Hepatocyte (in vitro differentiated cells): ENCODE results near the gene OLIG2. TPM values are rescaled to one million over a fixed set of nuclear protein-coding genes. Genes with fewer than 3 reads are reported as not detected.

ENCODE experiments used
- DNase-seq: peaks from one replicate; pipeline ENCODE4 v3.0.0-alpha.2; 2016; ENCODE audit warnings: low spot score
- H2AFZ ChIP-seq: fragments of 200-600 bp; sonication (generic); 2 replicates; pipeline ENCODE4 v1.6.0; 2016; ENCODE audit warnings: antibody characterized with exemption, mild to moderate bottlenecking
- H3K27ac ChIP-seq: fragments of 200-600 bp; sonication (generic); 2 replicates; pipeline ENCODE4 v1.5.1; 2016; ENCODE audit warnings: mild to moderate bottlenecking
- H3K27me3 ChIP-seq: fragments of 200-600 bp; sonication (generic); 2 replicates; pipeline ENCODE4 v1.6.1; 2016
- H3K36me3 ChIP-seq: fragments of 200-600 bp; sonication (generic); replicated peaks from 2 replicates; pipeline ENCODE4 v1.5.1; 2016; ENCODE audit warnings: low read depth; ENCODE audit not compliant: insufficient read depth
- H3K4me1 ChIP-seq: fragments of 200-600 bp; sonication (generic); 2 replicates; pipeline ENCODE4 v1.5.1; 2016; ENCODE audit warnings: mild to moderate bottlenecking, moderate library complexity; ENCODE audit not compliant: insufficient read depth
- H3K4me2 ChIP-seq: fragments of 200-600 bp; sonication (generic); 2 replicates; pipeline ENCODE4 v1.6.0; 2016
- H3K4me3 ChIP-seq: fragments of 200-600 bp; sonication (generic); 2 replicates; pipeline ENCODE4 v1.5.1; 2016; ENCODE audit warnings: mild to moderate bottlenecking
- H3K79me2 ChIP-seq: fragments of 200-600 bp; sonication (generic); 2 replicates; pipeline ENCODE4 v1.6.0; 2017; ENCODE audit warnings: mild to moderate bottlenecking
- H3K9me2 ChIP-seq: fragments of 200-600 bp; sonication (generic); replicated peaks from 2 replicates; pipeline ENCODE4 v1.6.0; 2017; ENCODE audit warnings: mild to moderate bottlenecking; ENCODE audit not compliant: insufficient read depth
- H3K9me3 ChIP-seq: fragments of 200-600 bp; sonication (generic); 2 replicates; pipeline ENCODE4 v1.5.1; 2016; ENCODE audit warnings: low read depth, mild to moderate bottlenecking
- H4K20me1 ChIP-seq: fragments of 200-600 bp; sonication (generic); 2 replicates; pipeline ENCODE4 v1.6.0; 2016; ENCODE audit warnings: mild to moderate bottlenecking; ENCODE audit not compliant: insufficient read depth, poor library complexity, severe bottlenecking
- CTCF ChIP-seq: fragments of 200-600 bp; sonication (generic); IDR thresholded peaks from 2 replicates; pipeline ENCODE4 v1.5.1; 2016; ENCODE audit warnings: antibody characterized with exemption, mild to moderate bottlenecking; ENCODE audit not compliant: poor library complexity
- EZH2 ChIP-seq: fragments of 200-600 bp; sonication (generic); IDR thresholded peaks from 2 replicates; pipeline ENCODE4 v1.6.1; 2016; ENCODE audit warnings: antibody characterized with exemption, mild to moderate bottlenecking, borderline replicate concordance
- EZH2phosphoT487 ChIP-seq: fragments of 200-600 bp; sonication (generic); IDR thresholded peaks from one replicate; pipeline ENCODE4 v1.6.1; 2018; ENCODE audit warnings: antibody characterized with exemption, mild to moderate bottlenecking, low read depth, moderate library complexity; ENCODE audit not compliant: unreplicated experiment, severe bottlenecking
- WGBS: methylation state at CpG from one replicate; pipeline ENCODE4 v1.1.6; 2016; ENCODE audit warnings: low lambda C conversion rate; ENCODE audit errors: missing lambda C conversion rate; 5-methylcytosine and 5-hydroxymethylcytosine counted together
- polyA plus RNA-seq: library from polyadenylated mRNA; unstranded; fragments of >200 nt; fragmentation: Nextera tagmentation; extraction: Ambion mirVana; gene quantifications from 2 replicates; pipeline ENCODE4 v1.2.1, GENCODE V29; 2016
- total RNA-seq: library from RNA; depleted of rRNA; stranded (reverse); fragments of >200 nt; gene quantifications from 2 replicates; pipeline ENCODE4 v1.2.3, GENCODE V29; 2014

OLIG2 gene
- total and polyA plus RNA-seq, 2 experiments from 2014 or later: not detected

GRCh38 chr21:33024201-33025103, 1.3 kb upstream of the OLIG2 start:
- Histone ChIP-seq H3K4me2 (peak overlapping the region; percentile 59), H3K79me2 (no peaks in the 10 kb centered on the region), H3K27me3 (peaks cover 97% of the 10 kb centered on the region), H2AFZ (no peak overlapping the region), H3K4me3 (no peak overlapping the region), H3K4me1 (peaks cover 9% of the 10 kb centered on the region), H3K9me2 (no peaks in the 10 kb centered on the region), H4K20me1 (no peaks in the 10 kb centered on the region), H3K9me3 (no peaks in the 10 kb centered on the region), H3K36me3 (no peaks in the 10 kb centered on the region), H3K27ac (no peak overlapping the region)
- TF ChIP-seq EZH2phosphoT487 (peak; percentile 13), EZH2 (peak; percentile 50), CTCF (no peak)
- 12% methylated on average over 40 of the region's 40 CpGs for WGBS
- no peak for DNase-seq

- Histone ChIP-seq H3K27ac (no peak overlapping the region), H3K4me2 (peak overlapping the region; percentile 57), H3K4me3 (no peak overlapping the region), H3K27me3 (peaks cover 97% of the 10 kb centered on the region), H3K9me3 (no peaks in the 10 kb centered on the region), H3K9me2 (no peaks in the 10 kb centered on the region), H3K79me2 (no peaks in the 10 kb centered on the region), H2AFZ (peak overlapping the region; percentile 31), H3K4me1 (peaks cover 5% of the 10 kb centered on the region), H3K36me3 (no peaks in the 10 kb centered on the region), H4K20me1 (no peaks in the 10 kb centered on the region)
- WGBS: under 1% methylated on average over 22 of the region's 22 CpGs
- TF ChIP-seq EZH2phosphoT487 (no peak), CTCF (no peak), EZH2 (no peak)
- no peak for DNase-seq
Observed at GRCh38 chr21:33025106-33025488, 638 bp upstream of the OLIG2 start.

GRCh38 chr21:33026443-33026858, 716 bp downstream of the OLIG2 start:
- H3K4me2 ChIP-seq: no peak overlapping the region
- H4K20me1 ChIP-seq: no peaks in the 10 kb centered on the region
- no peak for TF ChIP-seq EZH2phosphoT487
- peak; percentile 34 for TF ChIP-seq EZH2
- TF ChIP-seq CTCF: no peak

More at GRCh38 chr21:33026443-33026858, 716 bp downstream of the OLIG2 start:
- Histone ChIP-seq H3K9me3 (no peaks in the 10 kb centered on the region), H3K9me2 (no peaks in the 10 kb centered on the region), H3K27ac (no peak overlapping the region), H3K79me2 (no peaks in the 10 kb centered on the region), H3K36me3 (no peaks in the 10 kb centered on the region), H3K4me3 (no peak overlapping the region), H3K27me3 (peaks cover 99% of the 10 kb centered on the region), H3K4me1 (no peaks in the 10 kb centered on the region), H2AFZ (no peak overlapping the region)
- 12% methylated on average over 21 of the region's 21 CpGs for WGBS
- no peak for DNase-seq
